DND-41 (cell line): ENCODE data around the gene FAF1.

Experiments
- CTCF ChIP-seq: IDR thresholded peaks from 2 replicates; pipeline ENCODE4 v1.5.1; 2012; ENCODE audit warnings: borderline replicate concordance, low read length, moderate library complexity, mild to moderate bottlenecking; ENCODE audit not compliant: poor library complexity, severe bottlenecking; ENCODE audit errors: extremely low read depth
- EZH2 ChIP-seq: IDR thresholded peaks from 3 replicates; pipeline ENCODE4 v1.6.1; 2012; ENCODE audit warnings: borderline replicate concordance, low read depth, mild to moderate bottlenecking, moderate library complexity, low read length, inconsistent platforms; ENCODE audit not compliant: severe bottlenecking

DNA sequence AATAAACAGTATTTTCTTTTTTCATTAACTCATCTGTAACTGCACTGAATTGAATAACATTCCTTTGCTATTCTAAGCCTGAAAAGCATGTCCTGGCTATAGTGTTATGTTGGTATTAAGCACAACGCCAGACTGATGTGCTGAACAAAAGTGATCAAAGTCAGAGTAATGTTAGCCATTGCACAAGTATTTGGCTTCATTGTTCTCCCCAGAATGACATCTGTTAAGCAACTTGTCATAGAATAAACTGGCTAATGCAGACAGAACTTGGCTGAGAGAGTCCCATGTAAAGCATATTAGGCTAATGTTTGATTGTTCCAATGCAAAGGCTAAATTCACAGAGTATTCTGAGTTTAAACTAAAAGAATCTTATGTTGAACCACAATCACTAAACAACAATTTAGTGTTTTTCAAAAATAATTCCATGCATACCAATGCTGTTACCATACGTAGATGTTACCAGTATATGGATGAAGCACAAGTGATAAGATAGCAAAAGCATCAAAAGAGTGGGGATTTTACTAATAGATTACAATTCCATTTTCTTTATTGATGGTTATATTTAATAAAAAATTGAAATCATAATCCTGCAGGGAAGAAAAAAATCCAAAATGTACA is 301.5 kb downstream of the FAF1 start:
- TF ChIP-seq CTCF (no peak), EZH2 (no peak)
